ENCODE results near the gene WDFY4.

The WDFY4 gene

GRCh38 chr10:48817141-48817540 is 132.5 kb downstream of the WDFY4 start:
- POLR2A ChIA-PET, result no interaction called here

GRCh38 chr10:48818081-48818480 is 133.4 kb downstream of the WDFY4 start:
- no peak for DNase-seq (ENCODE audit: extremely low spot score)
- no peak for TF ChIP-seq PKNOX1 (IDR thresholded peaks at IDR 0.05)
- no peak for TF ChIP-seq TARDBP (IDR thresholded peaks at IDR 0.05)
- TF ChIP-seq CTBP1 (IDR thresholded peaks at IDR 0.05; ENCODE audit: borderline replicate concordance), result no peak
- TF ChIP-seq SP1 (IDR thresholded peaks at IDR 0.05), result no peak
- no peak for TF ChIP-seq LEF1 (IDR thresholded peaks at IDR 0.05; ENCODE audit: borderline replicate concordance)
- no peak for TF ChIP-seq SUZ12 (IDR thresholded peaks at IDR 0.05)
- no peak for TF ChIP-seq HDGF (IDR thresholded peaks at IDR 0.05; ENCODE audit: borderline replicate concordance)
- TF ChIP-seq ELF4 (IDR thresholded peaks at IDR 0.05), result no peak
- no peak for TF ChIP-seq ARNT (IDR thresholded peaks at IDR 0.05)
- no peak for TF ChIP-seq FOXA1 (IDR thresholded peaks at IDR 0.05)
- TF ChIP-seq ZNF384 (IDR thresholded peaks at IDR 0.05), result no peak
- TF ChIP-seq BHLHE40 (IDR thresholded peaks at IDR 0.05; ENCODE audit: borderline replicate concordance), result no peak
- POLR2A ChIA-PET, result no interaction called here
- CTCF ChIA-PET, result interaction anchor here (0.6 kb wide), 1 partner anchor 14 kb away, joined by 3 read pairs; no protein-coding TSS in a partner anchor

More at GRCh38 chr10:48817141-48817540, 132.5 kb downstream of the WDFY4 start:
- TF ChIP-seq ELF4 (IDR thresholded peaks at IDR 0.05) (no peak), FOXM1 (IDR thresholded peaks at IDR 0.05; ENCODE audit: borderline replicate concordance) (no peak), FOXK2 (IDR thresholded peaks at IDR 0.05) (no peak), CTBP1 (IDR thresholded peaks at IDR 0.05; ENCODE audit: borderline replicate concordance) (no peak), NFRKB (IDR thresholded peaks at IDR 0.05) (no peak), LEF1 (IDR thresholded peaks at IDR 0.05; ENCODE audit: borderline replicate concordance) (no peak)
- CTCF ChIA-PET, result no interaction called here
- DNase-seq (ENCODE audit: extremely low spot score), result no peak

GRCh38 chr10:48818861-48819520 is 134.3 kb downstream of the WDFY4 start:
- POLR2A ChIA-PET, result no interaction called here
- CTCF ChIA-PET, result no interaction called here
- TF ChIP-seq BHLHE40 (IDR thresholded peaks at IDR 0.05; ENCODE audit: borderline replicate concordance), result no peak
- TF ChIP-seq NFRKB (IDR thresholded peaks at IDR 0.05), result no peak
- no peak for TF ChIP-seq FOXA1 (IDR thresholded peaks at IDR 0.05)
- TF ChIP-seq CTBP1 (IDR thresholded peaks at IDR 0.05; ENCODE audit: borderline replicate concordance), result no peak
- TF ChIP-seq HDGF (IDR thresholded peaks at IDR 0.05; ENCODE audit: borderline replicate concordance), result no peak
- DNase-seq (ENCODE audit: extremely low spot score), result no peak

- DNase-seq (ENCODE audit: extremely low spot score), result no peak
- CTCF ChIA-PET, result no interaction called here
- no peak for TF ChIP-seq BHLHE40 (IDR thresholded peaks at IDR 0.05; ENCODE audit: borderline replicate concordance)
- TF ChIP-seq ELF4 (IDR thresholded peaks at IDR 0.05), result no peak
- TF ChIP-seq SUZ12 (IDR thresholded peaks at IDR 0.05), result no peak
- TF ChIP-seq ARNT (IDR thresholded peaks at IDR 0.05), result no peak
- TF ChIP-seq ZNF384 (IDR thresholded peaks at IDR 0.05), result no peak
- TF ChIP-seq FOXA1 (IDR thresholded peaks at IDR 0.05), result no peak
- no peak for TF ChIP-seq TARDBP (IDR thresholded peaks at IDR 0.05)
- no peak for TF ChIP-seq PKNOX1 (IDR thresholded peaks at IDR 0.05)
- TF ChIP-seq SP1 (IDR thresholded peaks at IDR 0.05), result no peak
- POLR2A ChIA-PET, result no interaction called here
Observed at GRCh38 chr10:48819783-48820182, 135.1 kb downstream of the WDFY4 start.

GRCh38 chr10:48820231-48820630 is 135.6 kb downstream of the WDFY4 start:
- ChIA-PET CTCF (no interaction called here), POLR2A (no interaction called here)
- TF ChIP-seq BHLHE40 (IDR thresholded peaks at IDR 0.05; ENCODE audit: borderline replicate concordance), result no peak
- no peak for TF ChIP-seq SP1 (IDR thresholded peaks at IDR 0.05)
- TF ChIP-seq PKNOX1 (IDR thresholded peaks at IDR 0.05), result no peak
- TF ChIP-seq SUZ12 (IDR thresholded peaks at IDR 0.05), result no peak
- TF ChIP-seq ELF4 (IDR thresholded peaks at IDR 0.05), result no peak
- no peak for TF ChIP-seq TARDBP (IDR thresholded peaks at IDR 0.05)
- TF ChIP-seq FOXA1 (IDR thresholded peaks at IDR 0.05), result no peak
- no peak for TF ChIP-seq ZNF384 (IDR thresholded peaks at IDR 0.05)
- no peak for TF ChIP-seq L3MBTL2 (conservative IDR thresholded peaks at IDR 0.05)
- TF ChIP-seq FOXM1 (IDR thresholded peaks at IDR 0.05; ENCODE audit: borderline replicate concordance), result no peak
- no peak for TF ChIP-seq HDGF (IDR thresholded peaks at IDR 0.05; ENCODE audit: borderline replicate concordance)
- TF ChIP-seq NFRKB (IDR thresholded peaks at IDR 0.05), result no peak
- no peak for TF ChIP-seq LEF1 (IDR thresholded peaks at IDR 0.05; ENCODE audit: borderline replicate concordance)
- DNase-seq (ENCODE audit: extremely low spot score), result no peak

GRCh38 chr10:48820699-48821098 is 136.0 kb downstream of the WDFY4 start:
- POLR2A ChIA-PET, result no interaction called here
- DNase-seq (ENCODE audit: extremely low spot score), result no peak
- no peak for TF ChIP-seq FOXM1 (IDR thresholded peaks at IDR 0.05; ENCODE audit: borderline replicate concordance)
- TF ChIP-seq ELF4 (IDR thresholded peaks at IDR 0.05), result no peak
- TF ChIP-seq SUZ12 (IDR thresholded peaks at IDR 0.05), result no peak
- no peak for TF ChIP-seq L3MBTL2 (conservative IDR thresholded peaks at IDR 0.05)
- no peak for TF ChIP-seq ZNF384 (IDR thresholded peaks at IDR 0.05)
- TF ChIP-seq SP1 (IDR thresholded peaks at IDR 0.05), result no peak
- TF ChIP-seq HDGF (IDR thresholded peaks at IDR 0.05; ENCODE audit: borderline replicate concordance), result no peak
- no peak for TF ChIP-seq CTBP1 (IDR thresholded peaks at IDR 0.05; ENCODE audit: borderline replicate concordance)
- TF ChIP-seq TARDBP (IDR thresholded peaks at IDR 0.05), result no peak
- TF ChIP-seq LEF1 (IDR thresholded peaks at IDR 0.05; ENCODE audit: borderline replicate concordance), result no peak
- CTCF ChIA-PET, result no interaction called here

Data from HEK293T (cell line).